HG03135 (cell line): ENCODE results near the gene LUC7L.
"Not testable (repeated sequence)": the region's sequence is repeated elsewhere in the genome, so short reads cannot be mapped to it uniquely, and the experiment has no call there.

Experiments
- ATAC-seq: cut with Tn5 transposase; IDR thresholded peaks from one replicate; pipeline ENCODE4 v1.9.1; 2021; ENCODE audit warnings: mild to moderate bottlenecking, moderate library complexity; ENCODE audit not compliant: unreplicated experiment

The LUC7L gene

DNA sequence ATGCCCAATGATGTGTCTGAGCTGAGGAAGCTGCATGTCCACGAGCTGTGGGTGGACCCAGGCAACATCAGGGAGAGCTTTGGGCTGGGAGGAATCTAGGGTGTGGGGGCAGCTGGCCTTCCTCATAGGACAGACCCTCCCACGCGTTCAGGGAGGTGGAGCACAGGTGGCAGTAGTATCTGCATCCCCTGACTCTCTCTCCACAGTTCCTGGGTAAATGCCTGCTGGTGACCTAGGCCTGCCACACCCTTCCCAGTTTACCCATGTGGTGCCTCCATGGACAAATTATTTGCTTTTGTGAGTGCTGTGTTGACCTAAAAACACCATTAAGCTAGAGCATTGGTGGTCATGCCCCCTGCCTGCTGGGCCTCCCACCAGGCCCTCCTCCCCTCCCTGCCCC is 60.2 kb downstream of the LUC7L start:
- no peak for ATAC-seq

DNA sequence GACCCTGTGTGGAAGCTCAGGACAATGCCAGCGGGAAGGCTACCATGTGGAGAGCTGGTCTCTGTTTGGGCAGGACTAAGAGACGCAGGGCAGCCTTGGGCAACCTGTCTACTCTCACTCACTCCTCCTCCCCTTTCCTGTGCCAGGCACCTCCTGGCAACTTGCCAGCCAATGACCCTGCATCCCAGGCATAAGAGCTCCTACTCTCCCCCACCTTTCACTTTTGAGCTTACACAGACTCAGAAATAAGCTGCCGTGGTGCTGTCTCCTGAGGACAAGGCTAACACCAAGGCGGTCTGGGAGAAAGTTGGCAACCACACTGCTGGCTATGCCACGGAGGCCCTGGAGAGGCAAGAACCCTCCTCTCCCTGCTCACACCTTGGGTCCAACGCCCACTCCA is 60.8 kb downstream of the LUC7L start:
- ATAC-seq: no peak

DNA sequence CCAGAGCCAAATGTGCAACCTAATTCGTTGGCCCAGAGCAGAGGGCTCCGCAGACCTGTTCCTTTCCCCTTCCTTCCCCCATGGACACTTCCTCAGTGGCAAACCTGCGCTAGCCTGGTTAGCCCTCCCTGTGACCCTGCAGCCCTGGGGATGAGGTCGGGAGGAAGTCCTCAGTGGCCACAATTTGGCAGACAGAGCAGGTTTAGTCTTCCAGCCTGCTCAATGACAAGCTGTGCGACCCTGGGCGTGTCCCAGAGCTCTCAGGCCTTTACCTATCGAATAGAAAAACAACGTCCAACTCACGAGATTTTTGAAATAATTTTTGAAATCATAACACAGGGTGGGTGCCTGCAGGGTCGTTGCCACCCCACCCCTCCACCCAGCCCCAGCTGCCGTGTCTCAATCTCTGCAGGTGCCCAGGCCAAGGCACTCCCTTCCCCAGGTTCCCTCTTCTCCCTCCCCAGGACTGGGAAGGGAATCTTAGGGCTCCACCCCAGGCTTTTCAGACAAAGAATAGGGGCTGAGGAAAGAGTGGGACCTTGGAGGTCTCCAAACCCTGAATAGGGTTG is 62.0 kb downstream of the LUC7L start:
- ATAC-seq: no peak

DNA sequence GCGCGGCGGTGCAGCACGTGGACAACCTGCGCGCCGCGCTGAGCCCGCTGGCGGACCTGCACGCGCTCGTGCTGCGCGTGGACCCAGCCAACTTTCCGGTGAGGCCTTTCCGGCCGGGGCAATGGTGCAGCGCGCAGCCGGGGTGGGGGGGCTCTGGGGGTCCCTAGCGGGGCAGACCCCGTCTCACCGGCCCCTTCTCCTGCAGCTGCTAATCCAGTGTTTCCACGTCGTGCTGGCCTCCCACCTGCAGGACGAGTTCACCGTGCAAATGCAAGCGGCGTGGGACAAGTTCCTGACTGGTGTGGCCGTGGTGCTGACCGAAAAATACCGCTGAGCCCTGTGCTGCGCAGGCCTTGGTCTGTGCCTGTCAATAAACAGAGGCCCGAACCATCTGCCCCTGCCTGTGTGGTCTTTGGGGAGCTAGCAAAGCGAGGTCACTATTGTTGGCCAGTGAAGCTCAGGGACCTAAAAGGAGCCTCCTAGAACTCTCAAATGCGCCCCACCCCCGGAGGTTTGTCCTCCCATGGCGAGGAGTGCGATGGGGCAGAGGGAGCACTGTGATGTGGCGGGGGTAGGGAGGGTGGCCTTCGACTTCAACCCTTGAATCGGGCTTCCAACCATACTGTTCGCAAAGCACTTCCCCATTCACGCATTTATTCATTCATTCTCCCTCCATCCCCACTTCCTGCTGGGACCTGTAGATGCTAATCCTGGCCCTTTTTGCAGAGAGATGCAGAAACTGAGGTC is 62.7 kb downstream of the LUC7L start:
- no peak for ATAC-seq

DNA sequence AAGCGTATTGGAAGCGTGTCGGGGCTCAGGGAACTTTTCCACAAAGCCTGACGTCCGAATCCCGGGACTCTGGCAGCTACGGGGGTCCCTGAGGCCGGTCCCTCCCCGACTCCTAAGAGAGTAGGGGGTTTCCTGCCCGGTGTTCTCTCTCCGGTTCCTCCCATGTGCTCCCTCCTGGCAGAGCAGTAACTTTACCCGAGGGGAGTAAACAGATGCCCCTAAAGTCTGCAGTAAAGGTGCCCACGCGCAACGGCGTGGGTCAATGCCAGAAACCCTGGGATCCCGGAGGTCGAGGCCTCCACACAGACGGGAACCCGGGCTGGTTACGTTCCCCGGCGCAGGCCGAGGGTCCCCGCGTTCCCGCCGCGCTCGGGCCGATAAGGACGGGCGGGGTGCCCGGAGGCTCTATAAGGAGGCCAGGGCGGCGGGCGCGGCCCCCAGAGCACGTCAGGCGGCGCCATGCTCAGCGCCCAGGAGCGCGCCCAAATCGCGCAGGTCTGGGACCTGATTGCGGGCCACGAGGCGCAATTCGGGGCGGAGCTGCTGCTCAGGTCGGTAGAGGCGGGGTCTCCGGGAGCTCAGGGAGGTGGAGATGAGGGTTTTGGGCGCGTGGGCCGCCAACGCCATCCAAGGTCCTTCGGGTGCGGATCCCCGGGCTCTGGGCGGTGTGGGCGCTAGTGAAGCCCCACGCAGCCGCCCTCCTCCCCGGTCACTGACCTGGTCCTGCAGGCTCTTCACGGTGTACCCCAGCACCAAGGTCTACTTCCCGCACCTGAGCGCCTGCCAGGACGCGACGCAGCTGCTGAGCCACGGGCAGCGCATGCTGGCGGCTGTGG is 63.5 kb downstream of the LUC7L start, which contains the start of gene HBM:
HBM (plus strand) TSS at position 440 of the 836 bp plus-strand sequence; CDS start at position 460, 20 bp downstream.
- no peak for ATAC-seq

DNA sequence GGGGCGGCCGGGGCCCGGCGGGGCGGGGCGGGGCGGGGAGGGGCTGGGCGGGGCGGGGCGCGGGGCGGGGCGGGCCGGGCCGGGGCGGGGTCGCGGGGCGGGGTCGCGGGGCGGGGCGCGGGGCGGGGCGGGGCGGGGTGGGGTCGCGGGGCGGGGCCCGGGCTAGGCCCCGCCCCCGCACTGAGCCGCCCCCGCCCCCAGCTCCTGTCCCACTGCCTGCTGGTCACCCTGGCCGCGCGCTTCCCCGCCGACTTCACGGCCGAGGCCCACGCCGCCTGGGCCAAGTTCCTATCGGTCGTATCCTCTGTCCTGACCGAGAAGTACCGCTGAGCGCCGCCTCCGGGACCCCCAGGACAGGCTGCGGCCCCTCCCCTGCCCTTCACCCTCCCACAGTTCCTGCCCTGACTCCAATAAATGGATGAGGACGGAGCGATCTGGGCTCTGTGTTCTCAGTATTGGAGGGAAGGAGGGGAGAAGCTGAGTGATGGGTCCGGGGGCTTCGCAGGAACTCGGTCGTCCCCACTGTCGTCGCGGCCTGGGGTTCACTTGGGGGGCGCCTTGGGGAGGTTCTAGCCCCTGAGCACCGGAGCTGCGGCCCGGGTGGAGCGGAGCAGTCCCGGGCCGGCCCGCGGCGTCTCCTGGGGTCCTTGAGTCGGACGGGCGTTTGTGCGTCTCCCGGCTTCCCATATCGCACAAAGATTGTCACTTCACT is 64.3 kb downstream of the LUC7L start:
- no peak for ATAC-seq

DNA sequence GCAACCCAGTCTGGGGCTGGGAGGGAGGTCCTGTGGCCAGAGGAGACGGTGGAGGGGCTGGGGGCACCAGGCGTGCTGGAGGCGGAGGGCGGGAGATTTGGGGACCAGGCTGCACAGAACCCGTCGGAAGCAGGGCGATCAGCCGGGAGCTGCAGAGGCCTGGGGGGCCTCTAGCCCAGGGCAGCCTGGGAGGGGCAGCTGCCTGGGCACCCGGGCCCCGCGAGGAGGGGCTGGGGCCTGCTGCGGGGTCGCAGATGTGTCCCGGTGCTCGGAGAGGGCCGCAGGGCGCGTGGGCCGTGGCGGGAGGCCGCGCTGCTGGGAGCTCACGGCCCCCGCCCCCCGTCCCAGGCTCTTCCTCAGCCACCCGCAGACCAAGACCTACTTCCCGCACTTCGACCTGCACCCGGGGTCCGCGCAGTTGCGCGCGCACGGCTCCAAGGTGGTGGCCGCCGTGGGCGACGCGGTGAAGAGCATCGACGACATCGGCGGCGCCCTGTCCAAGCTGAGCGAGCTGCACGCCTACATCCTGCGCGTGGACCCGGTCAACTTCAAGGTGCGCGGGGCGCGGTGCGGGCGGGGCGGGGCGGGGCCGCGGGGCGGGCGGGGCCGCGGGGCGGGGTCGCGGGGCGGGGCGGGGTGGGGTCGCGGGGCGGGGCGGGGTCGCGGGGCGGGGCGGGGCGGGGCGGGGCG is 65.0 kb downstream of the LUC7L start:
- ATAC-seq: not testable (repeated sequence)

DNA sequence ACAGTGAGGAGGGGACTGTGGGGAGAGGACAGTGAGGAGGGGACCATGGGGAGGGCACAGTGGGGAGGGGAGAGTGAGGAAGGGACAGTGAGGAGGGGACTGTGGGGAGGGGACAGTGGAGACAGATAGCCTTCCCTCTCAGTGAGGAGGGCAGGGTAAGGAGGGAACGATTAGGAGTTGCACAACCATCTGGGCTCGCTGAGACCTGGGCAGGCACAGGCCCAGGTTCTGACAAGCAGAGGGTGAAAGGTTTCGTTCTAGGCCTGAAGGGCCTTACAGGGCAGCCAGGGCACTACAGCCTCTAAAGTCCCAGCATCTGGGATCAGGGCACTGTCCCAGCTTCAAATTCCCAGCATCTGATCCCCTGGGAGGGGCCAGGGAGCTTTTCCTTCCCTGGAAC is 65.6 kb downstream of the LUC7L start:
- not testable (repeated sequence) for ATAC-seq

DNA sequence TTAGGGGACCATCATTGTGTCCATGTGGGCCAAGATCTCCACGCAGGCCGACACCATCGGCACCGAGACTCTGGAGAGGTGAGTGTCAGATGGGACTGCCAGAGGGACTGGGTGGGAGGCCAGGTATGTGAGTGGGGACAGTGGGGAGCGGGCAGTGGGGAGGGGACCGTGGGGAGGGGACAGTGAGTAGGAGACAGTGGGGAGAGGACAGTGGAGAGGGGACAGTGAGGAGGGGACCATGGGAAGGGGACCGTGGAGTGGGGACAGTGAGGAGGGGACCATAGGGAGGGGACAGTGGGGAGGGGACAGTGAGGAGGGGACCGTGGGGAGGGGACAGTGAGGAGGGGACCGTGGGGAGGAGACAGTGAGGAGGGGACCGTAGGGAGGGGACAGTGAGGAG is 66.1 kb downstream of the LUC7L start:
- ATAC-seq: not testable (repeated sequence)

DNA sequence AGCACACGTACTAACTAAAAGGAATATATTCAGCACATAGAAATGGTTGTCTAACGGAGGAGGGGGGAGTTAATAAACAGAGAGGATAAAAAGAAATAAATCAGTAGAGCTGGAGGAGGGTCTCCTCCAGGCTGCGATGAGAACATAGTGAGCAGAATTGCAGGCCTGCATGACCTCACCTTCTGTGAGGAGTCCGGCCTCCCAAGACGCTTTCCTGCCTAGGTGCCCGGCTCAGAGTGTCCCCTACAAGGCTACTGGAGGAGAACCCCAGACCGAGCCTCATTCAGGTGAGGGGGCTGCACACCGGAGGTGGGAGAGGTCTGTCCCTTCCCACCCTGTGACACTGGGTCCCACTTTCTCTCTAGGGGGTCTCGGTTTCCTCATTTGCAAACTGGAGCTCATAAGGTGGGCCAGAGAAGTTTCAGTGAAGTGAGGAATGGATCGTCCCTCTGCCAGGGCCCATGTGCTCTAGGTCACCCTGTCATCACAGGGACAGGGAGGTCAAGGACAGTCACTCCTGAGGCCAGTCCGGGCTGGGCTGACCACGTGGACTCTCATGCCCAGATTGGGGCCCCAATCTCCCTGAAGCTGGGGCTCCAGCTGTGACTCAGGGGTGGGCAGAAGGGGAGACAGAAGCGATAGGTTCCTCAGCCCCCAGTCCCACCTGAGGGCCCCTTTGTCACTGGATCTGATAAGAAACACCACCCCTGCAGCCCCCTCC is 66.8 kb downstream of the LUC7L start:
- ATAC-seq: no peak

DNA sequence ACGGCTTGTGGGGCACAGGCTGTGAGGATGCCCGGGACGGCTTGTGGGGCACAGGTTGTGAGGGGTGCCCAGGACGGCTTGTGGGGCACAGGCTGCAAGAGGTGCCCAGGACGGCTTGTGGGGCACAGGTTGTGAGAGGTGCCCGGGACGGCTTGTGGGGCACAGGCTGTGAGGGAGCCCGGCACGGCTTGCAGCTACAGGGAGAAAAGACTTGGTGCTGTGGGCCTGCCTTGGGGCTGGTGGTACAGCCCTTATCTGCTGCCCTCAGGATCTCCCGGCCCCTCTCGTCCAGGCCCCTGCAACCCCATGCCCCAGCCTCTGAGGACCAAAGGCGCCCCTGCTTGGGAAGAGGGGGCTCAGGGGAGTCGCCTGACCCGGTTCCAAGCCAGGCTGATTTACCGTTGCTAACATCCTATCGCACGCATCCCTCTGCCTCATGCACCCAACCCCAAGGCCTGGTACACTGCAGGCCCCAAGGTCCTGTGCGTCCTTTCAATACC is 68.5 kb downstream of the LUC7L start:
- ATAC-seq: no peak

DNA sequence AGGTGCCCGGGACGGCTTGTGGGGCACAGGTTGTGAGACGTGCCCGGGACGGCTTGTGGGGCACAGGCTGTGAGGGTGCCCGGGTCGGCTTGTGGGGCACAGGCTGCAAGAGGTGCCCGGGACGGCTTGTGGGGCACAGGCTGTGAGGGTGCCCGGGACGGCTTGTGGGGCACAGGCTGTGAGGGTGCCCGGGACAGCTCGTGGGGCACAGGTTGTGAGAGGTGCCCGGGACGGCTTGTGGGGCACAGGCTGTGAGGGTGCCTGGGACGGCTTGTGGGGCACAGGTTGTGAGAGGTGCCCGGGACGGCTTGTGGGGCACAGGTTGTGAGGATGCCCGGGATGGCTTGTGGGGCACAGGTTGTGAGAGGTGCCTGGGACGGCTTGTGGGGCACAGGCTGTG is 69.0 kb downstream of the LUC7L start:
- not testable (repeated sequence) for ATAC-seq

DNA sequence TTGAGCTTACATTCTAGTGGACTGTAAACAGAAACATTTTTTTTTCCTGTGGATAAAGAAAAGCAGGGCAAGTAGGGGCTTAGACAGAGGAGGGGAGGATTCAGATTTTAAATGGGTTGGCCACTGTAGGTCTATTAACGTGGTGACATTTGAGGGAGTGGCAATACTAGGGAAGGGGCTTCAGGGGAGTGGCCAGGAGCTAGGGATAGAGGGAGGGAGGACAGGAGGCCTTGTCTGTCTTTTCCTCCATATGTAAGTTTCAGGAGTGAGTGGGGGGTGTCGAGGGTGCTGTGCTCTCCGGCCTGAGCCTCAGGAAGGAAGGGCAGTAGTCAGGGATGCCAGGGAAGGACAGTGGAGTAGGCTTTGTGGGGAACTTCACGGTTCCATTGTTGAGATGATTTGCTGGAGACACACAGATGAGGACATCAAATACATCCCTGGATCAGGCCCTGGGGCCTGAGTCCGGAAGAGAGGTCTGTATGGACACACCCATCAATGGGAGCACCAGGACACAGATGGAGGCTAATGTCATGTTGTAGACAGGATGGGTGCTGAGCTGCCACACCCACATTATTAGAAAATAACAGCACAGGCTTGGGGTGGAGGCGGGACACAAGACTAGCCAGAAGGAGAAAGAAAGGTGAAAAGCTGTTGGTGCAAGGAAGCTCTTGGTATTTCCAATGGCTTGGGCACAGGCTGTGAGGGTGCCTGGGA is 70.0 kb downstream of the LUC7L start:
- no peak for ATAC-seq

DNA sequence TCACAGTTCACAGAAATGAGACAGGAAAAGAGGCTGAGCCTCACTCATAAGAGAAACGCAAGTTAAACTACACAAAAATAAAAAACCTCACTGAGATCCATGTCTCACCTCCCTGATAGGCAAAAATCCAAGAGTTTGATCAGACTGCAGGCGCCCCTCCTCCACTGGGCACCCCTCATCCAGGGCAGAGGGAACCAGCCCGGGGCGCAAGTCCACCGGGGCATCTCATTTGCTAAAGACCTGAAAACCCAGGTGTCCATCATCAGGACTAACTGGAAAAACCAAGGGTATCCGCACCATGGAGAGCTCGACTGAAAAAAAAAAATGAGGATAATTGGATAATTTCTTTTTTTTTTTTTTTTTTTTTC is 74.2 kb downstream of the LUC7L start:
- ATAC-seq: no peak

DNA sequence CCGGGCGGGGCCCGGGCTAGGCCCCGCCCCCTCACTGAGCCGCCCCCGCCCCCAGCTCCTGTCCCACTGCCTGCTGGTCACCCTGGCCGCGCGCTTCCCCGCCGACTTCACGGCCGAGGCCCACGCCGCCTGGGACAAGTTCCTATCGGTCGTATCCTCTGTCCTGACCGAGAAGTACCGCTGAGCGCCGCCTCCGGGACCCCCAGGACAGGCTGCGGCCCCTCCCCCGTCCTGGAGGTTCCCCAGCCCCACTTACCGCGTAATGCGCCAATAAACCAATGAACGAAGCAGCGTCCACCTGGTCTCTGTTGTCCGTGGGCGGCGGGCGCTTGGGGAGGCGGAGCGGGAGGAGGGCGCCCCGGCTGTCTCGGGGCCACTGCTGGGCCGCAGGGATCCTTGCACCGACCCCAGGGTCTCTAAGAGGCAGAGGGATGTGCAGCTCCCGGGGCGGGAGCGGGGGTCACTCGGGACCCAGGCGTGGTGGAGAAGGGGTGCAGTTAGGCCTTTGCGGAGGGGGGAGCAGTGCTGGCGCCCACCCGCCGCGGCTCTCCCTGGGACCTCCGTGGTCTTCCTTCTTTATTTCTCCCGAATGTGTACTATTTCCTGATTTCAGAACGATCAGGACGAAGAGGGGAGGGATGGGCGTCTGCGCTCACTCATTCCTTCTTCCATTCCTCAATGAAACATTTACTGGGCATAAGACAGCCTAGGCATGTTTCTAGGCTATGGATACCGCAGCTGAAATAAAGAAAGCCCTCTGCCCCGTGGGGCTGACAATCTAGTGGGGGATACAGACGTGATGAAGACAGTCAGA is 74.8 kb downstream of the LUC7L start:
- no peak for ATAC-seq

DNA sequence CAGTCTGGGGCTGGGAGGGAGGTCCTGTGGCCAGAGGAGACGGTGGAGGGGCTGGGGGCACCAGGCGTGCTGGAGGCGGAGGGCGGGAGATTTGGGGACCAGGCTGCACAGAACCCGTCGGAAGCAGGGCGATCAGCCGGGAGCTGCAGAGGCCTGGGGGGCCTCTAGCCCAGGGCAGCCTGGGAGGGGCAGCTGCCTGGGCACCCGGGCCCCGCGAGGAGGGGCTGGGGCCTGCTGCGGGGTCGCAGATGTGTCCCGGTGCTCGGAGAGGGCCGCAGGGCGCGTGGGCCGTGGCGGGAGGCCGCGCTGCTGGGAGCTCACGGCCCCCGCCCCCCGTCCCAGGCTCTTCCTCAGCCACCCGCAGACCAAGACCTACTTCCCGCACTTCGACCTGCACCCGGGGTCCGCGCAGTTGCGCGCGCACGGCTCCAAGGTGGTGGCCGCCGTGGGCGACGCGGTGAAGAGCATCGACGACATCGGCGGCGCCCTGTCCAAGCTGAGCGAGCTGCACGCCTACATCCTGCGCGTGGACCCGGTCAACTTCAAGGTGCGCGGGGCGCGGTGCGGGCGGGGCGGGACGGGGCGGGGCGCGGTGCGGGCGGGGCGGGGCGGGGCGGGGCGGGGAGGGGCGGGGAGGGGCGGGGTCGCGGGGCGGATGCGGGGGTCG is 75.6 kb downstream of the LUC7L start:
- not testable (repeated sequence) for ATAC-seq

DNA sequence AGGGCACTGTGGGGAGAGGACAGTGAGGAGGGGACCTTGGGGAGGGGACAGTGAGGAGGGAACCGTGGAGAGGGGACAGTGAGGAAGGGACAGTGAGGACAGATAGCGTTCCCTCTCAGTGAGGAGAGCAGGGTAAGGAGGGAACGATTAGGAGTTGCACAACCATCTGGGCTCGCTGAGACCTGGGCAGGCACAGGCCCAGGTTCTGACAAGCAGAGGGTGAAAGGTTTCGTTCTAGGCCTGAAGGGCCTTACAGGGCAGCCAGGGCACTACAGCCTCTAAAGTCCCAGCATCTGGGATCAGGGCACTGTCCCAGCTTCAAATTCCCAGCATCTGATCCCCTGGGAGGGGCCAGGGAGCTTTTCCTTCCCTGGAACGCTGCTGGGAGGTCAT is 76.1 kb downstream of the LUC7L start:
- not testable (repeated sequence) for ATAC-seq
